MM.1S (cell line): ENCODE results near the gene PTPRK.

Experiments used
- CTCF ChIP-seq: fragments of 300-600 bp; sonication (generic); IDR thresholded peaks from 2 replicates; pipeline ENCODE4 v1.5.1; 2016; ENCODE audit warnings: antibody characterized with exemption, low read length, mixed read lengths
- EZH2 ChIP-seq: fragments of 300-600 bp; sonication (generic); optimal IDR thresholded peaks from 2 replicates; pipeline ENCODE3; 2017; ENCODE audit warnings: low read depth, mild to moderate bottlenecking, antibody characterized with exemption, low read length, mixed read lengths

- no peak for TF ChIP-seq EZH2
- TF ChIP-seq CTCF = no peak
These were observed 200.5 kb downstream of the PTPRK start for GRCh38 chr6:128319946-128320345.
